Lower leg skin (tissue), 4 donors: ENCODE results near the gene MVB12B. TPM values are rescaled to one million over a fixed set of nuclear protein-coding genes. Genes with fewer than 3 reads are reported as not detected.
A peak's percentile ranks its signal among the peaks of the same experiment; 100 is the strongest.

Experiments
- DNase-seq, 2 donors: peaks; one replicate each; pipeline ENCODE4 v3.0.0-alpha.2; 2019; ENCODE audit warnings: low spot score in 2 of 2
- H3K4me3 ChIP-seq: fragments of 200-600 bp; sonication (generic); 2 replicates; pipeline ENCODE4 v1.5.1; 2017; ENCODE audit warnings: mild to moderate bottlenecking, low read depth; ENCODE audit not compliant: poor library complexity, severe bottlenecking
- POLR2A ChIP-seq, 2 donors: fragments of 450-650 bp; IDR thresholded peaks; one replicate each; pipeline ENCODE4 v1.6.1; 2016 to 2017; ENCODE audit warnings: antibody characterized with exemption in 2 of 2, mild to moderate bottlenecking in 1 of 2, moderate library complexity in 1 of 2
- WGBS, 2 donors: methylation state at CpG; one replicate each; pipeline ENCODE4 v1.1.5; 2018; 5-methylcytosine and 5-hydroxymethylcytosine counted together
- intact Hi-C: fragments of 100-400 bp; cut with DNase I; formaldehyde crosslinking; loops from one replicate; pipeline ENCODE4 v1.15.0; 2023; ENCODE audit warnings: low total_unique reads
- total RNA-seq, 4 donors: library from RNA; depleted of rRNA; stranded (reverse); fragments of >200 nt; gene quantifications; one replicate each; pipeline ENCODE4 v1.1.0, GENCODE V29; 2016
- TF ChIP-seq, protein P1 (sequence below), 3 donors: fragments of 450-650 bp; IDR thresholded peaks; one replicate each; pipeline ENCODE4 v1.5.1; 2016; ENCODE audit warnings: antibody characterized with exemption in 3 of 3, mild to moderate bottlenecking in 3 of 3, moderate library complexity in 2 of 3

The MVB12B gene
- total RNA-seq, 4 donors from 2014 or later, result 8.6 to 12.5 (median 10.9) TPM

DNA sequence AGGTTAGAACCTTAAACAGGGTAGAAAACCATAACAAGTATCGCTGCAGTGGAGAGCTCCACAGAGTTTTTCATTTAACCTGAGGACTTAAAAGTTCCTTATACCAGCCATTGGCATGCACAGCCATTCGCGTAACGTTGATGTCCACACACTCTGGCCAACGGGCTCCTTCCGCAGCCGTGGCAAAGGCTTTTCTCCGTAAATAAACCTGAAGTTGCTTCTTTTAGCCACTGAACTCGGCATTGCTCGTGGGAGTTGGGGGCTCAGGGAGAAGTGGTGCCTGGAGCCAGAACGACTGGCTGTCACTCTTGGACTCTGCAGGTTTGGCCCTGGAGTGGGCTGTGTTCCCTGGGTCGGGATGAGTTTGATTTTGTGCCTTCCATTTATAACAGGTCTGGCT, 161.2 kb downstream of the MVB12B start:
- no peak for TF ChIP-seq POLR2A (IDR thresholded peaks at IDR 0.05)
- TF ChIP-seq, protein P1, sequence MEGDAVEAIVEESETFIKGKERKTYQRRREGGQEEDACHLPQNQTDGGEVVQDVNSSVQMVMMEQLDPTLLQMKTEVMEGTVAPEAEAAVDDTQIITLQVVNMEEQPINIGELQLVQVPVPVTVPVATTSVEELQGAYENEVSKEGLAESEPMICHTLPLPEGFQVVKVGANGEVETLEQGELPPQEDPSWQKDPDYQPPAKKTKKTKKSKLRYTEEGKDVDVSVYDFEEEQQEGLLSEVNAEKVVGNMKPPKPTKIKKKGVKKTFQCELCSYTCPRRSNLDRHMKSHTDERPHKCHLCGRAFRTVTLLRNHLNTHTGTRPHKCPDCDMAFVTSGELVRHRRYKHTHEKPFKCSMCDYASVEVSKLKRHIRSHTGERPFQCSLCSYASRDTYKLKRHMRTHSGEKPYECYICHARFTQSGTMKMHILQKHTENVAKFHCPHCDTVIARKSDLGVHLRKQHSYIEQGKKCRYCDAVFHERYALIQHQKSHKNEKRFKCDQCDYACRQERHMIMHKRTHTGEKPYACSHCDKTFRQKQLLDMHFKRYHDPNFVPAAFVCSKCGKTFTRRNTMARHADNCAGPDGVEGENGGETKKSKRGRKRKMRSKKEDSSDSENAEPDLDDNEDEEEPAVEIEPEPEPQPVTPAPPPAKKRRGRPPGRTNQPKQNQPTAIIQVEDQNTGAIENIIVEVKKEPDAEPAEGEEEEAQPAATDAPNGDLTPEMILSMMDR (IDR thresholded peaks at IDR 0.05), result no peak
- no peak overlapping the region for H3K4me3 ChIP-seq
- 86 to 92% methylated on average over 12 of the region's 12 CpGs for WGBS, 2 donors
- DNase-seq, result no peak
- intact Hi-C loops, result no loop called here

DNA sequence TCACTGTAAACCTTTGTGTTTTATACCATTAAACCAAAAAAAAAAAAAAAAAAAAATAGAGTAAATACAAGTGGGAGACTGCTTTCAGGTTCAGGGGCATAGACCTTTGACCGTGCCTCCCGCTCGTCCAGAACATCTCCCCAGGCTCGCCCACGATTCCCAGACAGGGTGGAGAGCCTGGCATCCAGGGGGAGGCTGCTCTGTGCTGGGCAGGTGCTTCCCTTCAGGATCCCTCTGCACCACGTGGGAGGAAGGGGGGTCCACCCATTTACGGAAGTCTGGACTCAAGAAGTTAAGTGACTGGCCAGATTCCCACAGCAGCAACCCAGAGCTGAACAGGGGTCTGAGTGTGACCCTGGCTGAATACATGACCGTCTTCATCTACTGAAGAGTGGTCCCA, 161.7 kb downstream of the MVB12B start:
- DNase-seq, result peak in 1 of 2 donors; percentile 83
- 67 to 72% methylated on average over 8 of the region's 8 CpGs for WGBS, 2 donors
- intact Hi-C loops, result no loop called here
- no peak overlapping the region for H3K4me3 ChIP-seq
- TF ChIP-seq, protein P1 (IDR thresholded peaks at IDR 0.05), result no peak
- no peak for TF ChIP-seq POLR2A (IDR thresholded peaks at IDR 0.05)

DNA sequence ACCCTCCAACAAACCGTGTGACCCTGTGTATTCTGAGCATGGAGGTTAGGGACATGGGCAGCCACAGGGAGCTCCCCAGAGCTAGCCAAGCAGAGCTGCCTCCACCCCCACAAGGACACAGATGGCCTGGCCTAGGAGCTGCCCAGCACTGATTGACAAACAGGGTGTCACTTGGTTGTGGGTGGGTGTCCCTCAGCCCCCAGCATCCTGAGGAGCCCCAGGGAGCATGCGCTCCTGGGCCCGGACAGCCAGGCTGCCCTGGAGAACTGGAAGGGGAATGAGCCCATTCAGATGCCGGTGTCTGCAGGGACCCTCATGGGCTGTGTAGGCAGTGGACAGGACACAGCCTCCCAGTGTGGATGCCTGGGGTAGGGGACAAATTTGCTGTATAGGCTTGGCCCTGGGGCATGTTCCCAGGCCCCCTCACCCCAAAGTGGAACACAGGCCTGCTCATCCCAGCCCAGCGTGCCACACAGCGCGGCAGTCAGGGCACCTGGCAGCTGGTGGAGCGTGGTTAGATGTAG, 162.3 kb downstream of the MVB12B start:
- TF ChIP-seq, protein P1 (IDR thresholded peaks at IDR 0.05), result no peak
- H3K4me3 ChIP-seq, result no peak overlapping the region
- no peak for DNase-seq
- 94 to 96% methylated on average over 4 to 8 of the region's 8 CpGs for WGBS, 2 donors
- intact Hi-C loops, result no loop called here

DNA sequence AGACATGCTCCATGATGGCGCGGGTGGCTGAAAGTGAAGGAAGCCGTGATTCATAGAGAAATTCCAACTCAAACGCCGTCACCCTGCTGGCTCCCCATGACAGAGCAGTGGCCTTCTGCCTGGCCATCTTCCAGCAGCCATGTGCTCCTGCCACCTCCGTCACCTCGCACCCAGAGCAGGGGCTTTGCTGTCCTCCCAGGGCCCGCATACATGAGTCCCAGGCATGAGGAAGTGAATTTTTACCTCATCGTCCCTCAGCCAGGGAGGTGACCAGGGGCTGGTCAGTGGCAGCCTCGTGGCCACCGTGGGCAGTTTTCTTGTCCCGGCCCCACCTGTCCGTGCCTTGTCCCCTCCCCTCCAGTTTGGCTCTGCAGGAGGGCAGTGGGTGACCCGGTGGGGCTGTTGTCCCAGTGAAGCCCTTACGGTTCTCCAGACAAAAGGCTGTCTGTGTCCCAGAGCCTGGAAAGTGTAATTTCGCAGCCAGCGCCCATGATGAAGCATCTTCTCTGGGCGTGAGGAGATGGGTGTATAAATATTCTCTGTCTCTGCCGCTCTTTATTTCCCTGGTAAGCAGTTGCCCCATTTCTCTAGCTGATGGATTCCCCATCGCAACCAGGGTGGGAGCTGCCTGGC, 163.1 kb downstream of the MVB12B start:
- DNase-seq, result peak in 1 of 2 donors; percentile 85
- intact Hi-C loops, result loop anchor here (10.0 kb wide), 1 partner anchor 95 kb away; no protein-coding TSS in a partner anchor
- TF ChIP-seq, protein P1 (IDR thresholded peaks at IDR 0.05), result no peak
- TF ChIP-seq POLR2A (IDR thresholded peaks at IDR 0.05), result no peak
- H3K4me3 ChIP-seq, result no peak overlapping the region
- 91 to 94% methylated on average over 20 of the region's 20 CpGs for WGBS, 2 donors

DNA sequence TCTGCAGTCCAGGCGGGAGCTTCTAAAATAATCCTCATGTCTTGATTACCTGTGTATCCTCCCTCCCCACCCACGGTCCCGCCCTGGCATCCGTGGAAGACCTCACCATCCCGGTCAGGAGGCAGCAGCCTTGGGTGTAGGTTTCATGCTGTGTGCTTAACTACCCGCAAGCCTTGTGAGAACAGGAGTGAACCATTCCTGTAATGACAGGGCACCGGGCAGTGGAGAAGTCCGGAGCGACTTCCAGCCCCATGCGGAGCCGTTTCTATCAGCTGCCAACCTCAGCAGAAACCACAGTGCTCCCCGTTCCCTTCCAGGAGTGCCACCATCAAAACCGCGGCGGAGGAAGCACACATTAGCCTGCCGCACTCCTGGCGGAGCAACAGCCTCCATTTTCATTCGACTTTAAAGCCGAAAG, 163.6 kb downstream of the MVB12B start:
- TF ChIP-seq, protein P1 (IDR thresholded peaks at IDR 0.05), result no peak
- no peak for TF ChIP-seq POLR2A (IDR thresholded peaks at IDR 0.05)
- H3K4me3 ChIP-seq, result no peak overlapping the region
- 59 to 76% methylated on average over 19 of the region's 19 CpGs for WGBS, 2 donors
- intact Hi-C loops, result loop anchor here (10.0 kb wide), 1 partner anchor 95 kb away; no protein-coding TSS in a partner anchor
- DNase-seq, result peak in 1 of 2 donors; percentile 83
